ENCODE measurements around the gene SMIM44. TPM values are rescaled to one million over a fixed set of nuclear protein-coding genes. Genes with fewer than 3 reads are reported as not detected.

Gene SMIM44
- total RNA-seq, 2 donors from 2014 or later: not detected

DNA sequence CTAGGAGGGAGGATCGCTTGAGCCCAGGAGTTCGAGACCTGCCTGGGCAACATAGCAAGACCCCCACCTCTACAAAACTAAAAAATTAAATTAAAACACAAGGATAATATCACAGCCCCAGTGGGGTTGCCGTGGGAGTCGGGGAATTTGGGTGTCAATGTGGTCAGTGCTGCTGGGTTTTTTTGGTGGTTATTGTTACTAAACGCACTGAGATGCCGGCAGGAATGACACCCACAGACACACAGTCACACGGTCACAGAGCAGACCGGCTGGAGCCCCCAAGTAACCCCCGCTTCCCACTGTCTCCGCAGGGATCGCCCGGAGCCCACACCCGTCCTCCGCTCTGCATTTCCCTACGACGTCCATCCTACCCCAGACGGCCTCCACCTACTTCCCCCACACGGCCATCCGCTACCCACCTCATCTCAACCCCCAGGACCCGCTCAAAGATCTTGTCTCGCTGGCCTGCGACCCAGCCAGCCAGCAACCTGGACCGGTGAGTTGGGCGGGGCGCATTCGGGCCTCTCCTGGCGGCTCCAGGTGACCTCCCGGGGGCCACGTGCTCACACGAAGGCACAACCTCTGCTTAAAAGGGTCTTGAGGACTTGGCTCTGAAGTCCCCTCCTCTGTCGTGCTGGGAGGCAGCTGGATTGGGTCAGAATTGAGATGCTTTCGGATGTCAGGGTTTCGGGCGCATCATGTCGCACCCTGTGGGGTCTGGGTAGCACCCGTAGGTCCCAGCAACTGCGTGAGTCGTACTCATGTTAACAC is 30.9 kb downstream of the SMIM44 start:
- peaks cover 3% of the 10 kb centered on the region for H3K4me1 ChIP-seq (ENCODE audit: control insufficient read depth, insufficient read depth, low read length)
- H3K4me3 Mint-ChIP-seq: no peak overlapping the region
- H3K9me3 ChIP-seq (ENCODE audit: control insufficient read depth, low read length): no peaks in the 10 kb centered on the region
- H3K9ac ChIP-seq (ENCODE audit: extremely low read depth, low read length, poor library complexity, severe bottlenecking): no peak overlapping the region
- no peak for DNase-seq
- H3K36me3 Mint-ChIP-seq (ENCODE audit: low read depth): no peaks in the 10 kb centered on the region
- peaks cover 4% of the 10 kb centered on the region for H3K4me1 Mint-ChIP-seq
- no peaks in the 10 kb centered on the region for H3K36me3 ChIP-seq (ENCODE audit: control insufficient read depth, insufficient read depth, low read length)
- no peaks in the 10 kb centered on the region for H3K27me3 ChIP-seq (ENCODE audit: control insufficient read depth, insufficient read depth, low read length, poor library complexity, severe bottlenecking)
- 92 to 94% methylated on average over 15 to 38 of the region's 38 CpGs for WGBS, 2 experiments (ENCODE audit: insufficient coverage in 1 of 2, insufficient read length in 1 of 2)
- no peak overlapping the region for H3K4me3 ChIP-seq (ENCODE audit: low read length)
- no peak for TF ChIP-seq CTCF (conservative IDR thresholded peaks at IDR 0.05)
- no peaks in the 10 kb centered on the region for H3K27me3 Mint-ChIP-seq (ENCODE audit: insufficient read depth)
- H3K27ac ChIP-seq (ENCODE audit: low read depth, low read length): no peak overlapping the region
- H3K9me3 Mint-ChIP-seq: no peaks in the 10 kb centered on the region
- no peak overlapping the region for H3K27ac Mint-ChIP-seq

DNA sequence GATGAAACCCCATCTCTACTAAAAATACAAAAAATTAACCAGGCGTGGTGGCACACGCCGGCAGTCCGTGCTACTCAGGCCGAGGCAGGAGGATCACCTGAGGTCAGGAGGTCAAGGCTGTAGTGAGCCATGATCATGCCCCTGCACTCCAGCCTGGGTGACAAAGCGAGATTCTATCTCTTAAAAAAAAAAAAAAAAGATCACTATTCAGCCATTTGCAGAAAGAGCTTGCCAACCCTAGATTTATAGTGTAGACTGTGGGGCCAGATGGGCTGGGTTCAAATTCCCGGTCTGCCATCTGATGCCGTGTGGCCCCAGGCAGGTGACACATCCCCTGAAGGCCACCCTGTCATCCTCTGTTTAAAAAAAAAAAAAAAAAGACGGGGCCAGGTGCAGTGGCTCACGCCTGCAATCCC is 31.8 kb downstream of the SMIM44 start:
- no peaks in the 10 kb centered on the region for H3K27me3 Mint-ChIP-seq (ENCODE audit: insufficient read depth)
- no peaks in the 10 kb centered on the region for H3K36me3 Mint-ChIP-seq (ENCODE audit: low read depth)
- TF ChIP-seq CTCF (conservative IDR thresholded peaks at IDR 0.05): no peak
- peaks cover 3% of the 10 kb centered on the region for H3K4me1 ChIP-seq (ENCODE audit: control insufficient read depth, insufficient read depth, low read length)
- H3K4me3 ChIP-seq (ENCODE audit: low read length): no peak overlapping the region
- no peak overlapping the region for H3K9ac ChIP-seq (ENCODE audit: extremely low read depth, low read length, poor library complexity, severe bottlenecking)
- no peak overlapping the region for H3K27ac ChIP-seq (ENCODE audit: low read depth, low read length)
- H3K9me3 Mint-ChIP-seq: no peaks in the 10 kb centered on the region
- H3K27me3 ChIP-seq (ENCODE audit: control insufficient read depth, insufficient read depth, low read length, poor library complexity, severe bottlenecking): no peaks in the 10 kb centered on the region
- no peak for DNase-seq
- H3K27ac Mint-ChIP-seq: no peak overlapping the region
- no peaks in the 10 kb centered on the region for H3K4me1 Mint-ChIP-seq
- WGBS, 2 experiments (ENCODE audit: insufficient coverage in 1 of 2, insufficient read length in 1 of 2): 93 to 100% methylated on average over 2 to 9 of the region's 10 CpGs
- H3K36me3 ChIP-seq (ENCODE audit: control insufficient read depth, insufficient read depth, low read length): no peaks in the 10 kb centered on the region
- H3K4me3 Mint-ChIP-seq: no peak overlapping the region
- no peaks in the 10 kb centered on the region for H3K9me3 ChIP-seq (ENCODE audit: control insufficient read depth, low read length)

DNA sequence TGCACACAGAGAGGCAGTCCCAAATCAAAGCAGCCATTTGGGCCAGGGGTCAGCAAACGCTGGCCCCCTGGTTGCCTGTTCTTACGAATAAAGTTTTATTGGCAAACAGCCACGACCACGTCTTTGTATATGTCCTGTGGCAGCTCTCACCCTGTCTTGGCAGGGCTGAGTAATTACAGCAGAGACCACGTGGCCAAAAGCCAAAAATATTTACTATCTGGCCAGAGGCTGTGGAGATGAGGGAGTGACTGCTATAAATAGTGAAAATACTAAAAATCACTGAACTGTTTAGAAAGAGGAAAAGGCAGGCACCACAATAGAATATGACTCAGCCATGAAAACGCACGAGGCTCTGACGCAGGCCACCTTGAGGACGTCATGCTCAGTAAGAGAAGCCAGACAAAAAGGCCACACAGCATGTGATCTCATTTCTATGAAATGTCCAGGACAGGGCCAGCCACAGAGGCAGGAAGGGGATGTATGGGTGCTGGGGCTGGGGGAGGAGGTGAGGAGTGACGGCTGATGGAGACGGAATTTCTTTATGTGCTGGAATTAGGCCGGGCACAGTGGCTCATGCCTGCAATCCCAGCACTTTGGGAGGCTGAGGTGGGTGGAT is 32.3 kb downstream of the SMIM44 start:
- Mint-ChIP-seq H3K27ac (no peak overlapping the region), H3K9me3 (no peaks in the 10 kb centered on the region), H3K27me3 (ENCODE audit: insufficient read depth) (no peaks in the 10 kb centered on the region), H3K36me3 (ENCODE audit: low read depth) (no peaks in the 10 kb centered on the region), H3K4me1 (no peaks in the 10 kb centered on the region), H3K4me3 (no peak overlapping the region)
- Histone ChIP-seq H3K9ac (ENCODE audit: extremely low read depth, low read length, poor library complexity, severe bottlenecking) (no peak overlapping the region), H3K36me3 (ENCODE audit: control insufficient read depth, insufficient read depth, low read length) (no peaks in the 10 kb centered on the region), H3K27me3 (ENCODE audit: control insufficient read depth, insufficient read depth, low read length, poor library complexity, severe bottlenecking) (no peaks in the 10 kb centered on the region), H3K4me3 (ENCODE audit: low read length) (no peak overlapping the region), H3K4me1 (ENCODE audit: control insufficient read depth, insufficient read depth, low read length) (no peaks in the 10 kb centered on the region), H3K27ac (ENCODE audit: low read depth, low read length) (no peak overlapping the region), H3K9me3 (ENCODE audit: control insufficient read depth, low read length) (no peaks in the 10 kb centered on the region)
- TF ChIP-seq CTCF (conservative IDR thresholded peaks at IDR 0.05): no peak
- DNase-seq: no peak
- WGBS, 2 experiments (ENCODE audit: insufficient coverage in 1 of 2, insufficient read length in 1 of 2): 89 to 96% methylated on average over 11 to 12 of the region's 12 CpGs
